Astrocyte of the spinal cord (primary cell): ENCODE measurements around the gene MIPEP.

Experiments
- DNase-seq: peaks from one replicate; pipeline ENCODE4 v3.0.0; 2011; ENCODE audit warnings: low read depth, low spot score
- H3K4me3 ChIP-seq: 2 replicates; pipeline ENCODE4 v1.5.1; 2011; ENCODE audit warnings: low read depth, mild to moderate bottlenecking, low read length, moderate library complexity
- CTCF ChIP-seq: IDR thresholded peaks from 2 replicates; pipeline ENCODE4 v1.5.1; 2012; ENCODE audit warnings: low read depth, mild to moderate bottlenecking, low read length, inconsistent platforms
- in situ Hi-C: cut with HindIII; loops from 2 replicates; pipeline ENCODE4 v1.10.0; 2017; ENCODE audit warnings: low sequenced_read_pairs

Gene MIPEP

GRCh38 chr13:23707674-23708073 lies 181.5 kb downstream of the MIPEP start:
- peak; percentile 27 for TF ChIP-seq CTCF
- no peak overlapping the region for H3K4me3 ChIP-seq
- DNase-seq = peak; percentile 46
- in situ Hi-C loops = no loop called here

GRCh38 chr13:23705583-23705982 lies 183.6 kb downstream of the MIPEP start:
- in situ Hi-C loops = no loop called here

GRCh38 chr13:23703246-23703860 lies 185.8 kb downstream of the MIPEP start:
- DNase-seq = no peak
- in situ Hi-C loops = no loop called here
- TF ChIP-seq CTCF = no peak
- H3K4me3 ChIP-seq = no peak overlapping the region

More at GRCh38 chr13:23705583-23705982, 183.6 kb downstream of the MIPEP start:
- no peak overlapping the region for H3K4me3 ChIP-seq
- no peak for DNase-seq
- TF ChIP-seq CTCF = no peak

GRCh38 chr13:23701636-23702035 lies 187.6 kb downstream of the MIPEP start:
- no peak for TF ChIP-seq CTCF
- DNase-seq = peak; percentile 91
- H3K4me3 ChIP-seq = no peak overlapping the region
- in situ Hi-C loops = no loop called here

GRCh38 chr13:23701186-23701585 lies 188.0 kb downstream of the MIPEP start:
- in situ Hi-C loops = no loop called here
- DNase-seq = no peak
- H3K4me3 ChIP-seq = no peak overlapping the region
- TF ChIP-seq CTCF = no peak

GRCh38 chr13:23699271-23699670 lies 189.9 kb downstream of the MIPEP start:
- DNase-seq = no peak
- no peak for TF ChIP-seq CTCF
- in situ Hi-C loops = no loop called here
- no peak overlapping the region for H3K4me3 ChIP-seq
